Thyroid gland (tissue), 4 donors: Measurements from ENCODE around the gene PKNOX2.

ENCODE experiments used
- CTCF ChIP-seq, 6 experiments: fragments of 200-600 bp in 3 of 6; fragments of 450-650 bp in 3 of 6; sonication (generic) in 3 of 6; IDR thresholded peaks; one replicate each; pipeline ENCODE4 v1.5.1; 2016 to 2019; ENCODE audit warnings: antibody characterized with exemption in 6 of 6, mild to moderate bottlenecking in 2 of 6, inconsistent platforms in 1 of 6, moderate library complexity in 1 of 6
- POLR2A ChIP-seq, 2 donors: fragments of 450-650 bp; IDR thresholded peaks; one replicate each; pipeline ENCODE4 v1.6.1; 2017; ENCODE audit warnings: antibody characterized with exemption in 2 of 2, mild to moderate bottlenecking in 2 of 2, moderate library complexity in 1 of 2

GRCh38 chr11:125290263-125290662 is 125.7 kb downstream of the PKNOX2 start:
- no peak for TF ChIP-seq CTCF (IDR thresholded peaks at IDR 0.05)
- no peak for TF ChIP-seq POLR2A (IDR thresholded peaks at IDR 0.05)
